Amniotic stem cell (primary cell): ENCODE data around the gene VPREB3.
"Not testable (repeated sequence)": the region's sequence is repeated elsewhere in the genome, so short reads cannot be mapped to it uniquely, and the experiment has no call there.

Experiments used
- DNase-seq: peaks from one replicate; lab custom pipeline; 2025; lab: John Stamatoyannopoulos, UW

The VPREB3 gene

DNA sequence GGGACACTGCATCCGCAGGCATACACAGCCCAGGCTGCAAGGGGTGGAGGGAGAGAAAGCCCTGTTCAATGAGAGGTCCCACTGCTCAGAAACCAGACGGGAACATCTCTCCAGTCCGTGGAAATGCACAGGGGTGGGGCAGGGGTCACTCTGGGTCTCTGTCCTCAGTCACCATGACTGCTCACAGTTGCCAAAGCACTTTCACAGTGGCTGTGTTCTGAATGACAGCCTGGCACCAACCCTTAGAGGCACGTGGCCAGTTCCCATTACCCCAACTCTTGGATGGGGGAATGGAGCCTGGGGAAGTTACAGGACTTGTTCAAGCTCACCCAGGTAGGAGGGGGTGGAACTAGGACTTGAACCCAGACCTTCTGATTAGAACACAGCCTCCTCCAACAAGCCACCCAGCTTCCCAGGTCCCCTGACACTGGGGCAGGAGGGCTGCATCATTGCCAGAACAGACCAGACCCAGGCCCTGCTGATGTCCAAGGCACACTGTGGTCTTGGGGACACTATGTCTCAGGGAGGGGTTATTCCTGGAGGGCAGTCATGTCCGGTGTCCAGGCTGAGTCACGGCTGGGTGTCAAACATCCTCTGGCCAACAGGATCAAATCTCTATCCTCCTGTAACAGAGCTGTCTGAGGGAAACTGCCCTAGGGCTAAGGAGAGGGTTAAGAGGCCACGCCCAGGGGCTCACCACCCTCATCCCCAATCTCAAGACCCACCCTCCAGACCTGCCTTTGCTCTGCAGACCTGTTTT, 11.5 kb downstream of the VPREB3 start:
- DNase-seq, result no peak

DNA sequence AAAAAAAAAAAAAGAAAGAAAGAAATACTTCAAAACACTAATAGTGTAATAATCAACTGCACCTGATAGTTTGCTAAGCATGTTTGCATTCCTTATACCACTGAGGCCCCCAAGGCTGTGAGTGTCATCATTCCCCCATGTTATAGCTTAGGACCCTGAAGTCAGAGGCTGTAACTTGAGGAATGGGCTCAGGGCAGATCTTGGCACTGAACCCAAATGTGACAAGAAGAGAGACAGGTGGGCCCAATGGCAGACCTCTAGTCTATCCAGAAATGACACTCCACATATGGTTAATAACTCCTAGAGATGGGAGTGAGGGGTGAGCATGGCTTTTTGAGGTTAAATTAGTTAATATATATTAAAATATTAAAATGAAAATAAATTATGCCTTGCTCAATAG, 16.5 kb downstream of the VPREB3 start:
- no peak for DNase-seq

DNA sequence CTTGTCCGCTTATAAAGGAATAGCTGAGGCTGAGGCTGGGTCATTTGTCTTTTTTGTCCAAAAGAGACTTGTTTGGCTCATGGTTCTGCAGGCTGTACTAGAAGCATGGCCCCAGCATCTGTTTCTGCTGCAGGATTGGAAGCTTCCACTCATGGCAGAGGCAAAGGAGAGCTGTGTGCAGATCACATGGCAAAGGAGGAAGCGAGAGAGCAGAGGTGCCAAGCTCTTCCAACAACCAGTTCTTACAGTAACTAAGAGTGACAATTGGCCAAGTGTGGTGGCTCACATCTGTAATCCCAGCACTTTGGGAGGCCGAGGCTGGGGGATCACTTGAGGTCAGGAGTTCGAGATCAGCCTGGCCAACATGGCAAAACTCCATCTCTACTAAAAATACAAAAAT, 26.1 kb downstream of the VPREB3 start:
- not testable (repeated sequence) for DNase-seq

DNA sequence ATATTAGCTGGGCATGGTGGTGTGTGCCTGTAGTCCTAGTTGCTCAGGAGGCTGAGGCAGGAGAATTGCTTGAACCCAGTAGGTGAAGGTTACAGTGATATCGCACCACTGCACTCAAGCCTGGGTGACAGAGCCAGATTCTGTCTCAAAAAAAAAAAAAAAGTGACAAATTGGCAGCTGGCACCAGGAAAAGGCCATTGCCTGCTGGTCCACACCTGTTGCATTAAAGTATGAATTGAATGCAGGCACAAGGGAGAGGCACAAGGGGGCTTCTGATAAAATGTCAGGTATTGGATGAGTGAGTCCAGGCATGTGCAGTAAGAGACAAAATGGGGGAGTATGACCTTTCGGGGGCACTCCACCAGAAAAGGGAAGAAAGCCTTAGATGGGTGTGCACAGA, 31.5 kb downstream of the VPREB3 start:
- no peak for DNase-seq

DNA sequence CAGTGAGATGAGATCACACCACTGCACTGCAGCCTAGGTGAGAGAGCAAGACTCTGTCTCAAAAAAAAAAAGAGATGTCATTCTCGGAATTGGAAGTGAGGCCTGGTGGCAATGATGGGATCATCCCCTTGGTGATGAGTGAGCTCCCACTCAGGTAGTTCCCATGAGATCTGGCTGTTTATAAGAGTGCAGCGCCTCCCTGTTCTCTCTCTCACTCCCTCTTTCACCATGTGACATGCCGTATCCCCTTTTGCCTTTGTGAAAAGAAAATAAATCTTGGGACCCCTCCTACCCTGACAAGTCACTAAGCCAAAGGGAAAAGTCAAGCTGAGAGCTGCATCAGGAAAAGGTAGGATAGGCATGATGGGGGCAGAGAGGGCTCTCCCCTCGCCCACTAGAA, 32.1 kb downstream of the VPREB3 start:
- DNase-seq, result no peak

DNA sequence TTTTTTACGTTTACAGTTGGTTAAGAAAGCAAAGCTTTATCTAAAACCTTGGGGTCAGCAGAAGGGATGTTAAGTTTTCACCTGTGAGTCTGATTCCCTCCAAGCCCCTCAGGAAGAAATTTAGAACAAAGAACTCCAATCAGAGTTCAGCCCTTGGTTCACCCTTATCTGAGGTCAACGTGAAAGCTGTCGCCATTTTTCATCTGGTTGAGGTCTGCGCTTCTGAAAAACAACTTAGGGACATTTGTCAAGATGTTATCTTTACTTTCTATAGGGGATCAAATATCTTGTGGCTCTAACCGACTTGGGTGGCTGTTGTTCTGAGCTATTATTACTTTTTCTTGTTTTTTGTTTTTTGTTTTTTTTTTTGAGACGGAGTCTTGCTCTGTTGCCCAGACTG, 33.4 kb downstream of the VPREB3 start:
- no peak for DNase-seq

DNA sequence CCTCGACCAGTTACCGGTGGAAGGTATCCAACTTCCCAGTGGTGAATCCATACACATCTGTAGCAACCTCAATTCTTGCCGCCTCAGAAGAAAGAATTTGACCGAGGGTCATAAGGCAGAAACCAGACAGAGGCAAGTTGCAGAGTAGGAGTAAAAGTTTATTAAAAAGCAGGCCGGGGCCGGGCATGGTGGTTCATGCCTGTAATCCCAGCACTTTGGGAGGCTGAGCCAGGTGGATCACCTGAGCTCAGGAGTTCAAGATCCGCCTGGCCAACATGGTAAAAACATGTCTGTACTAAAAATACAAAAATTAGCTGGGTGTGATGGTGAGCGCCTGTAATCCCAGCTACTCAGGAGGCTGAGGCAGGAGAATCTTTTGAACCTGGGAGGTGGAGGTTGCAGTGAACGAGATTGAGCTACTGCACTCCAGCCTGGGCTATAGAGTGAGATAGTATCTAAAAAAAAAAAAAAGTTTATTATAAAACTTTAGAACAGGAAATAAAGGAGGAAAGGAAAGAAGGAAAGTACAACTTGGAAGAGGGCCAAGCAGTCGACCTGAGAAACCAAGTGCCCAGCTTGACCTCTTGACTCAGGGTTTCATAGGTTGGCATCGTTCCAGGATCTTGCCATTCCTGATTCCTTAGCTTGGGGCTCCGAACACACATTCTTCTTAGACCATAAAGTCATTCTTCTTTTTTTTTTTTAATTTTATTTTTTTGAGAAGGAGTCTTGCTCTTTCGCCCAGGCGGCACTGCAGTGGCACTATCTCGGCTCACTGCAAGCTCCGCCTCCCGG, 35.7 kb downstream of the VPREB3 start:
- DNase-seq, result no peak

DNA sequence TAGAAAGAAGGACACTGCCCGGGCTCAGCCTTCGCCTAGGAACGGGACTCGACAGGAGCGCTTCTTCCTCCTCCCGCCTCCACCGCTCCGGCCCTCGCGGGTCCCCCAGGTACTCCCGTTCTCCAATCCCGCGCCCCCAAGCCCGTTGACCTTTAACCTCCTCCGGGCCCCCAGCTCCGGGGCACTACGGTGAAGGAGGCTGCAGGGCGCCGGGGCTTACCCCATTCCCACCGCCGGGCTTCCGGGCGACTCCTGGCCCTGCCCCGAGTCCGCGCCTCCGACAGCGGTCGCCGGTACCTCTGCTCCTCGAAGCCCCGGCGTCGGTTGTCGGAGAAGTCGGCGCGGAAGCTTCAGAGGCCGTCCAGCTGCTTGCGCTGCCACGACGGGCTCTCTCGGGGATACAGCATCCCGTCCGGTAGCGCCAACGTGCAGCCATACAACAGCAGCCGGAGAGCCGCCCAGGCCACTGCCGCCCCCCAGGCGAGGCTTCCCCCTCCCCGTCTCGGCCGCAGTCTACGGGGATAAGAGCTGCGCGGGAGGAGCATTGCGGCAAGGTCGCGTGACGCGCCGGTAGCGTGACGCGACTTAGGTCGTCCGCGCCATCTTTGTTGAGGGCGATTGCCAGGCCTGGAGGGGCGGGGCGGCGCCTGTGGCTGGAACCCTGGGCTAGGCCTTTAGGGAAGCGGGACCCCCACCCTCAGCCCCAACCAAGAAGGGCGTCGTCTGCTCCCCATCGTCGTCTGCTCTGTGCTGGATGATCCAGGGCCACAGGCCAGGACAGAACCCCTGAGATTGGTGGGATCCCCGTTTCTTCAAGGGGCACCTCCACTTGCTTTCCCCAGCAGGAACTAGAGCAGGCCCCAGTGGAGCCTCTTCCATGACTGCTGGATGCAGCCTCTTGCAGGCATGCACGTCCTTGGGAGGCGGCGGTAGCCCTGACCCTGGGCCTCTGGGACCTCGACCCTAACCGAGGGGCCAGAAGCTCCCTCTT, 37.1 kb downstream of the VPREB3 start:
- peak; percentile 68 for DNase-seq

DNA sequence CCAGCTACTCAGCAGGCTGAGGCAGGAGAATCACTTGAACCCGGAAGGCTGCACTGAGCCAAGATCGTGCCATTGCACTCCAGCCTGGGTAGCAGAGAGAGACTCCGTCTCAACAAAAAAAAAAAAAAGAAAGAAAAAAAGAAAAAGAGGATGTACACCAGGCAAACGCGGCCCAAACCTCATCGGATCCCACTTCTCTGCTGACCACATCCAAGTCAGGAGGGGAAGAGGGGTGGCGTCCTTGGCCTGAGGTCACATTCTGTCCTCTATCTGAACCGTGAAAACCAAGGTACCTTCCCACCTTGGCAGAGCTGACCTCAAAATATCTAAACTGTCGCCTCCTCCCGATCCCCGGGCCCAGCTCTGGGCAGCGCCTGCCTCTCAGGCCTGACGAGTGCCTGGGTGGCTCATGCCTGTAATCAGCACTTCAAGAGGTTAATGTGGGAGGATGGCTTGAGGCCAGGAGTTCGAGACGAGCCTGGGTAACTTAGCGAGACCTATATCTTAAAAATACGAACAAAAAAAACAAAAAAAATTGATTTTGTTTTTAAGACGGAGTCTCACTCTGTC, 38.3 kb downstream of the VPREB3 start:
- DNase-seq, result no peak

DNA sequence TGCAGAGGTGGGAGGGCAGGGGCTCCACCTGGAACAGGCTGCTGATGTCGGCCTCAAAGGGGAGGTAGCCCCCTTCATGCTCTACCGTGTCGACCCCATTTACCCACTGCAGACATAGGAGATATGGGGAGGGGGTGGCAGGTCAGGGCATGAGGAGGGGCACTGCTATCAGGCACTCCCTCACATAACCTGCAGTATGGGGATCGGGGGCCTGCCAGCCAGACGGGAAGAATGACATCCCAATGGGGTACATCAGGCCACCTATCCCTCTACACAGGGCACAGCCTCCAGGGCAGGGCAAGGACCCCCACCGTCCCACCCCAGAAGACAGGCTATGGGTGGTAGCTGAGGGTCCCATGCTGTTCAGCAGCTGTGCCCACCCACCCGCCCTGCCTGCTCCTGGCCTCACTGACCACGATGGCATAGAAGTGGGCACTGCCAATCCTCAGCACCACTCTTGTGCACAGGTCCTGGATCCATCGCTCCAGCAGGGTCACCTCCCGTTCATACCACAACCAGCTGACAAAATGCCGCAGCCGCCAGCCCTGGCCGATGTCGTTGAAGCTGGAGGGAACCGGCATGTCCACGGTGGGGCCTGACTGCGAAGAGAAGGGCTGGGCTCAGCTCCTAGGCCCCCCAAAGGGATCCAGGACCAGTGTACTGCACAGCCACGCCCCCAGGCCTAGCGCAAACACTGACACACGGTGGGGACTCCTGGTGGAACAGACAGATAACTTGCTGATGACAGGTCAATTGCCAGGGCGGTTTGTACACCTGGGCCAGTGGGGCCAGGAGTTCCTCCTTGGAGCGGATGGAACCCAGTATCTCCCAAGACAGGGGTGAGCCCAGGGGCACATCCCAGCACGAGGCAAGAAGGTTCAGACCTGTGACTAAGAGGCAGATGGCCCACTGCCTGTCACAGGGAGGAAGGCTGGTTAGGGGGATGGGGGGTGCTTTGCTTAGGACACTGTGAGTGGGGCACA, 39.3 kb downstream of the VPREB3 start:
- no peak for DNase-seq

DNA sequence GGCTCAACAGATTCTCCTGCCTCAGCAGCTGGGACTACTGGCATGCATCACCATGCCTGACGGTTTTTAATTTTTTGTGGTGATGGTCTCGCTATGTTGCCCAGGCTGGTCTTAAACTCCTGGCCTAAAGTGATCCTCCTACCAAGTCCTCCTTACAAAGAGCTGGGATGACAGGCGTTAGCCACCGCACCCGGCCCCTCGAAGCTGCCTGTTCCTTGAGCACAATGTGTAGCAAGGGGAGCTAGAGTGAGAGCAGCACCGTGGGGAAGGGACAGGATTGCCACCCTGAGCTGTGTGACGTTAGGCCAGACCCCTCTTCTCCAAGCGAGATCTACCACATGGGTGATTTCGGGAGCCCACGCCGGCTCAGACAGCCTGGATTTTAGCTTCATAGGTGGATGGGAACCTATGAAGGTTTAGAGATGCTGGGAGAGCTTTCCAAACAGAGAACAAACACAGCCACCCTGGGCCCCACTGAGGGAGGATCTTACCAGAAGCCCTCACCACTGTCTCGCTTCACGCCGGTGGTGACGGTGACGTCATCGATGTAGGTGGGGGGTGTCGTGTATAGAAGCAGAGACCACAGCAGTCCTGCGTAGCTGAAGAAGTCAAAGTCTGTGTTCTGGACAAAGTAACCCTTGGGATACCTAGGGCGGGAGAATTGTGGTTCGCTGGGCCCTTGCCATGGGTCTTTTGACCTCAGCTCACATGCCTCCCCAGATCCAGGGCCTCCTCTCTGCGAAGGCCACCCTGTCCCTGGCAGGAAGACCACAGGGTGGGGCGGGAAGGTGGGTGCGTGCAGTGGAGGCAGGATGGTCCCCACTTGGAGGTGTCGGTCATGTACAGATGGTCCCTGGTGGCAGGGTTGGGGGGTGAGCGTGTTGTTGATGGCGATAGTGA, 40.3 kb downstream of the VPREB3 start:
- DNase-seq, result no peak

DNA sequence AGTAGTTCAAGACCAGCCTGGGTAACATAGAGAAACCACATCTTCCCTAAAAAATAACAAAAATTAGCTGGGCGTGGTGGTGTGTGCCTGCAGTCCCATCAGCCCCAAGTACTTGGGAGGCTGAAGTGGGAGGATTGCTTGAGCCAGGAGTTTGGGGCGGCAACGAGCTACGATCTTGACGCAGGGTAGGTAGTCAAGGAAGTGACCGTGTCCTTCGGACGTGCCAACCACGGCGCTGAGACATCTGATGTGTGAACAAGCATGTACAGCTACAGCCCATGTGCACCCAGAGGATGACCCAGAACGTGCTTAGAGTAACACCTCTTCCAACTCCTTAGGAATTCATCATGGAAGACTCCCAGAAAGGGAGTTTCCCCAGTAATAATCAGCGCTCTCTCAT, 42.0 kb downstream of the VPREB3 start:
- DNase-seq, result no peak

DNA sequence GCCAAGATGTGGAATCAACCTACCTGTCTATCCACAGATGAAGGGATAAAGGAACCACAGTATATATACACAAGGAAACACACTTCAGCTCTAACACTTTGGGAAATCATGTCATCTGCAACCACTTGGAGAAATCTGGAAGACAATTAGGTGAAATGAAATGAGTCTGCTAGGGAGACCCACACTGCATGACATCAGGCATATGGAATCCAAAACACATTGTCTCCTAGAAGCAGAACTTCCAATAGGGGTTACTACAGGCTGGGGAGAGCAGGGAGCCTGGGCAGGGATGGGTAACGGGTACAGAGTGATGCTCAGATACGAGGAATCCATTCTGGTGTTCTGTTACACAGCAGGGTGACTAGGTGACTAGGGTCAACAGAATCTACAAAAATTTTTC, 45.1 kb downstream of the VPREB3 start:
- no peak for DNase-seq

DNA sequence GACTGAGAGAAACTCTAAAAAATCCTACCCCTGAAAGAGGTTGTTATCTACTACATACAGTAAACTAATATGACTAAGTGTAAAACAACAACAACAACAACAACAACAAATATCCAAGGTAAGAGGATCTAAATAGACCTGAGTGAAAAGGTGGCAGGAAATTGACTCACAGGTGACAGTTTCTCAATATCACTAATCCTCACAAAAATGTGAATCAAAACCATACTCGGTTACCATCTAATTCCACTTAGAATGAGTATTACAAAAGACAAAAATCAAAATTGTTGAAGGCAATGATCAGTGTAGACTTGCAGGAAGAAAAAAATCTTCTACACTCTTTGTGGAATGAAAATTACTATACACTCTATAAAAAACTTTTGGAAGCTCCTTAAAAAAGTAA, 46.0 kb downstream of the VPREB3 start:
- DNase-seq, result no peak

DNA sequence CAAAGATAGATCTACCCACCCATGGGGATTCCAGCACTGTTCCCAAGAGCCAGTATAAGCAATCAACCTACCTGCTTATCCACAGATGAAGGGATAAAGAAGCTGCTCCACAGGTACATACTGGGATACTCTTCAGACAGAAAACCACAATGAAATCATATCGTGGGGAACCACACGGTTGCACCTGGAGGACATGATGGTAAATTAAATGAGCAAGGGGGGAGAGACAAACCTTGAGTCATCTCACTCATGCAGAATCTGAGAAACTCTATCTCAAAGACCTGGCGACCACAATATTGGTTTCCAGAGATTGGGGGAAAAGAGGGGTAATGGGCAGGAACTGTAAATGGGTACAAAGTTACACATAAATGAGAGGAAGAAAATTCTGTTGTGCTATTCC, 48.9 kb downstream of the VPREB3 start:
- no peak for DNase-seq

DNA sequence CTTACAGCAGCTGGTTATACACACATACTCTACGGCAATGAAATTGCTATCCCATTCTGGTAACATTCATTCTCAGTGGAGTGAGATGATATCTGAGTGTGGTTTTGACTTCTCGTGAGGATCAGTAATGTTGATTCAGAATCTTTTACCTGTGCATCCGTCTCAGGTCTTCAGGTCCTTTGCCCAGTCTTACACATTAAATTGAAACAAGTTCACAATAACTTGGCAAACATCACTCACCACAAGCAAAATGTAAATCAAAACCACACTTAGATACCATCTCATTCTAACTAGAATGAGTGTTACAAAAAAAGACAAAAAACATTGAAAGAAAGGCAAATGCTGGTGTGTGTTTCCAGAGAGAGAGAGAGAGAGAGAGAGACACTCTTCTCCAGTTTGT, 49.4 kb downstream of the VPREB3 start:
- no peak for DNase-seq

DNA sequence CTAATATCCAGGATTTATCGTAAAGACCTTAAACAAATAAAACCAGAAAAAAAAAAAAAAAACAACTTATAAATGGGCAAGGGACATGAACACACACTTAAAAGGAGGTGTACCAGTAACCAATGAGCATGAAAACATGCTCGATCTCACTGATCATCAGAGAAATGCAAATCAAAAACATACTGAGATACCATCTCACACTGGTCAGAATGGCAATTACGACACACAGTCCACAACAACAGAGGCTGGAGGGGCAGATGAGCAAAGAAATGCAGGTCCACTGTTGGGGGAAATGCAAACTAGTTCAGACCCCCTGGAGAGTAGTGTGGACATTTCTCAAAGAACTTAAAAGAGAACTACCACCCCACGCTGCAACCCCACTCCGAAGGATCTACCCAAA, 50.2 kb downstream of the VPREB3 start:
- no peak for DNase-seq
